Daoy (cell line): ENCODE measurements around the gene PCSK2. TPM values are rescaled to one million over a fixed set of nuclear protein-coding genes. Genes with fewer than 3 reads are reported as not detected.
A peak's percentile ranks its signal among the peaks of the same experiment; 100 is the strongest.

Experiments
- DNase-seq: peaks from one replicate; pipeline ENCODE4 v3.0.0-alpha.2; 2015; ENCODE audit warnings: low read depth
- total RNA-seq: library from RNA; depleted of rRNA; stranded (reverse); fragments of >200 nt; shearing (Covaris generic); gene quantifications from 2 replicates; pipeline ENCODE4 v1.2.3, GENCODE V29; 2014

Gene PCSK2
- total RNA-seq, 1 experiment from 2014 or later = not detected

GRCh38 chr20:17262786-17263185 lies 35.9 kb downstream of the PCSK2 start:
- no peak for DNase-seq

GRCh38 chr20:17273717-17274116 lies 46.9 kb downstream of the PCSK2 start:
- DNase-seq = no peak

GRCh38 chr20:17276101-17276500 lies 49.3 kb downstream of the PCSK2 start:
- no peak for DNase-seq

GRCh38 chr20:17281478-17281877 lies 54.6 kb downstream of the PCSK2 start:
- peak; percentile 14 for DNase-seq

GRCh38 chr20:17282501-17282900 lies 55.7 kb downstream of the PCSK2 start:
- DNase-seq = no peak

GRCh38 chr20:17287503-17287902 lies 60.7 kb downstream of the PCSK2 start:
- no peak for DNase-seq

- DNase-seq = no peak
These were observed 61.2 kb downstream of the PCSK2 start for GRCh38 chr20:17287998-17288397.

- DNase-seq = no peak
These were observed 68.4 kb downstream of the PCSK2 start for GRCh38 chr20:17295151-17295726.

- no peak for DNase-seq
These were observed 69.2 kb downstream of the PCSK2 start for GRCh38 chr20:17295991-17296390.

- DNase-seq = peak; percentile 51
These were observed 71.3 kb downstream of the PCSK2 start for GRCh38 chr20:17298171-17298570.

GRCh38 chr20:17298751-17299150 lies 71.9 kb downstream of the PCSK2 start:
- DNase-seq = no peak

GRCh38 chr20:17300113-17300512 lies 73.3 kb downstream of the PCSK2 start:
- no peak for DNase-seq

GRCh38 chr20:17304774-17305173 lies 77.9 kb downstream of the PCSK2 start:
- DNase-seq = no peak

GRCh38 chr20:17306427-17306826 lies 79.6 kb downstream of the PCSK2 start:
- no peak for DNase-seq

- peak; percentile 36 for DNase-seq
These were observed 87.4 kb downstream of the PCSK2 start for GRCh38 chr20:17314264-17314663.

- peak; percentile 13 for DNase-seq
These were observed 88.8 kb downstream of the PCSK2 start for GRCh38 chr20:17315407-17316231.

GRCh38 chr20:17316316-17317038 lies 89.6 kb downstream of the PCSK2 start:
- no peak for DNase-seq

GRCh38 chr20:17317341-17317740 lies 90.5 kb downstream of the PCSK2 start:
- no peak for DNase-seq

GRCh38 chr20:17320456-17320855 lies 93.6 kb downstream of the PCSK2 start:
- DNase-seq = peak; percentile 64

GRCh38 chr20:17326096-17326495 lies 99.3 kb downstream of the PCSK2 start:
- DNase-seq = no peak

- no peak for DNase-seq
These were observed 100.6 kb downstream of the PCSK2 start for GRCh38 chr20:17327185-17328148.

- DNase-seq = peak; percentile 33
These were observed 108.1 kb downstream of the PCSK2 start for GRCh38 chr20:17334932-17335331.
